ENCODE measurements around the gene NDUFAF8. TPM values are rescaled to one million over a fixed set of nuclear protein-coding genes. Genes with fewer than 3 reads are reported as not detected.

NDUFAF8 gene
- total RNA-seq, 4 donors from 2014 or later, result 16.9 to 38.4 (median 22.3) TPM

GRCh38 chr17:81192386-81193050, 46.6 kb upstream of the NDUFAF8 start:
- Histone ChIP-seq H3K27me3 (no peaks in the 10 kb centered on the region), H3K4me1 (peaks cover 0 to 3% (median 0%) of the 10 kb centered on the region in 3 donors), H3K4me3 (no peak overlapping the region), H3K27ac (no peak overlapping the region), H3K9me3 (no peaks in the 10 kb centered on the region), H3K36me3 (peaks cover 0 to 75% of the 10 kb centered on the region in 2 donors)
- ATAC-seq, result no peak
- no peak for TF ChIP-seq EP300 (IDR thresholded peaks at IDR 0.05)
- no peak for TF ChIP-seq POLR2A (IDR thresholded peaks at IDR 0.05)
- no peak for TF ChIP-seq CTCF (IDR thresholded peaks at IDR 0.05)
- TF ChIP-seq POLR2AphosphoS5 (IDR thresholded peaks at IDR 0.05), result no peak
- no CpG with 5 or more reads among the region's 34 CpGs for WGBS, 2 donors (ENCODE audit: low coverage in 1 of 2)

- no peak for ATAC-seq
- Histone ChIP-seq H3K9me3 (no peaks in the 10 kb centered on the region), H3K4me1 (peaks cover 0 to 4% (median 0%) of the 10 kb centered on the region in 3 donors), H3K27me3 (no peaks in the 10 kb centered on the region), H3K27ac (no peak overlapping the region), H3K36me3 (peaks cover 0 to 80% of the 10 kb centered on the region in 2 donors), H3K4me3 (no peak overlapping the region)
- WGBS, 2 donors (ENCODE audit: low coverage in 1 of 2), result no CpG with 5 or more reads among the region's 17 CpGs
- TF ChIP-seq CTCF (IDR thresholded peaks at IDR 0.05) (no peak), EP300 (IDR thresholded peaks at IDR 0.05) (no peak), POLR2AphosphoS5 (IDR thresholded peaks at IDR 0.05) (no peak), POLR2A (IDR thresholded peaks at IDR 0.05) (no peak)
Measured at GRCh38 chr17:81193051-81193410, 46.1 kb upstream of the NDUFAF8 start.

- peaks cover 0 to 84% of the 10 kb centered on the region in 2 donors for H3K36me3 ChIP-seq
- H3K4me3 ChIP-seq, result no peak overlapping the region
- H3K27me3 ChIP-seq, result no peaks in the 10 kb centered on the region
- TF ChIP-seq POLR2A (IDR thresholded peaks at IDR 0.05) (no peak), POLR2AphosphoS5 (IDR thresholded peaks at IDR 0.05) (no peak), CTCF (IDR thresholded peaks at IDR 0.05) (no peak), EP300 (IDR thresholded peaks at IDR 0.05) (no peak)
- H3K27ac ChIP-seq, result no peak overlapping the region
- 60 to 90% methylated on average over 2 to 4 of the region's 38 CpGs for WGBS, 2 donors (ENCODE audit: low coverage in 1 of 2)
- no peaks in the 10 kb centered on the region for H3K9me3 ChIP-seq
- peaks cover 0 to 4% (median 0%) of the 10 kb centered on the region in 3 donors for H3K4me1 ChIP-seq
- ATAC-seq, result peak; percentile 10
Measured at GRCh38 chr17:81193470-81194224, 45.5 kb upstream of the NDUFAF8 start.

- ATAC-seq, result no peak
- H3K4me1 ChIP-seq, result peaks cover 0 to 4% (median 0%) of the 10 kb centered on the region in 3 donors
- H3K27ac ChIP-seq, result no peak overlapping the region
- no peak overlapping the region for H3K4me3 ChIP-seq
- no peaks in the 10 kb centered on the region for H3K9me3 ChIP-seq
- H3K36me3 ChIP-seq, result peaks cover 0 to 87% of the 10 kb centered on the region in 2 donors
- no peak for TF ChIP-seq POLR2AphosphoS5 (IDR thresholded peaks at IDR 0.05)
- no CpG with 5 or more reads among the region's 21 CpGs for WGBS, 2 donors (ENCODE audit: low coverage in 1 of 2)
- H3K27me3 ChIP-seq, result no peaks in the 10 kb centered on the region
Measured at GRCh38 chr17:81194225-81194760, 44.8 kb upstream of the NDUFAF8 start.

GRCh38 chr17:81194941-81195901, 43.9 kb upstream of the NDUFAF8 start:
- H3K27me3 ChIP-seq, result no peaks in the 10 kb centered on the region
- no peaks in the 10 kb centered on the region for H3K9me3 ChIP-seq
- peaks cover 0 to 89% of the 10 kb centered on the region in 2 donors for H3K36me3 ChIP-seq
- H3K4me3 ChIP-seq, result no peak overlapping the region
- no peak for ATAC-seq
- TF ChIP-seq CTCF (IDR thresholded peaks at IDR 0.05) (no peak), POLR2A (IDR thresholded peaks at IDR 0.05) (no peak), POLR2AphosphoS5 (IDR thresholded peaks at IDR 0.05) (no peak), EP300 (IDR thresholded peaks at IDR 0.05) (no peak)
- WGBS, 2 donors (ENCODE audit: low coverage in 1 of 2), result 85 to 86% methylated on average over 4 to 7 of the region's 37 CpGs
- no peak overlapping the region for H3K27ac ChIP-seq
- peaks cover 0 to 4% (median 0%) of the 10 kb centered on the region in 3 donors for H3K4me1 ChIP-seq

Measured in gastroesophageal sphincter (tissue), 4 donors.